OCI-LY3 (cell line): ENCODE results near the gene CORO2B.

Source experiments
- EZH2phosphoT487 ChIP-seq: fragments of 200-600 bp; shearing (Covaris generic); IDR thresholded peaks from 2 replicates; pipeline ENCODE4 v1.6.1; 2018; ENCODE audit warnings: antibody characterized with exemption, mixed run types, low read depth
- TF ChIP-seq, protein P1 (sequence below): fragments of 200-600, 300-600 bp; sonication (generic); IDR thresholded peaks from 2 replicates; pipeline ENCODE4 v1.5.1; 2014; ENCODE audit warnings: antibody characterized with exemption, low read length, low read depth

DNA sequence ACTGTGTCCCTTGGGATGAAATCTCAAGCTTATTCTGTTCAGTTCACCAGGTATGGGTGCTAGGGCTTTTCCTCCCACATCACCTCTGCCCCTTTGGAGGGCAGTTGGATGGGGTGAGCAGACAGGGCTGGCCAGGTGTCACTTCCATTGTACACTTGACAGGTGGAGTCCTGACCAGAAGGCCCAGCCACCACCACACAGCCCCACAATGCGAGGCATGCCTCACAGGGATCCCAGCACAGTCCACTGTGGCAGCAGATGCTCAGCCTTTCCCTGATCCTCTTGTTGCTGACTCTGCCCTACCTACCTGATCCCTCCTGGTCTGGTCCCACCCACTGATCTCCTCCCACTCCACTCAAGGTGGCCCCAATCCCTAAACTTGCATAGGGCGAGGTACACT, 153.7 kb downstream of the CORO2B start:
- TF ChIP-seq, protein P1, sequence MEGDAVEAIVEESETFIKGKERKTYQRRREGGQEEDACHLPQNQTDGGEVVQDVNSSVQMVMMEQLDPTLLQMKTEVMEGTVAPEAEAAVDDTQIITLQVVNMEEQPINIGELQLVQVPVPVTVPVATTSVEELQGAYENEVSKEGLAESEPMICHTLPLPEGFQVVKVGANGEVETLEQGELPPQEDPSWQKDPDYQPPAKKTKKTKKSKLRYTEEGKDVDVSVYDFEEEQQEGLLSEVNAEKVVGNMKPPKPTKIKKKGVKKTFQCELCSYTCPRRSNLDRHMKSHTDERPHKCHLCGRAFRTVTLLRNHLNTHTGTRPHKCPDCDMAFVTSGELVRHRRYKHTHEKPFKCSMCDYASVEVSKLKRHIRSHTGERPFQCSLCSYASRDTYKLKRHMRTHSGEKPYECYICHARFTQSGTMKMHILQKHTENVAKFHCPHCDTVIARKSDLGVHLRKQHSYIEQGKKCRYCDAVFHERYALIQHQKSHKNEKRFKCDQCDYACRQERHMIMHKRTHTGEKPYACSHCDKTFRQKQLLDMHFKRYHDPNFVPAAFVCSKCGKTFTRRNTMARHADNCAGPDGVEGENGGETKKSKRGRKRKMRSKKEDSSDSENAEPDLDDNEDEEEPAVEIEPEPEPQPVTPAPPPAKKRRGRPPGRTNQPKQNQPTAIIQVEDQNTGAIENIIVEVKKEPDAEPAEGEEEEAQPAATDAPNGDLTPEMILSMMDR, result no peak
- no peak for TF ChIP-seq EZH2phosphoT487
